ENCODE data around the gene MAST4.
A peak's percentile ranks its signal among the peaks of the same experiment; 100 is the strongest.

Gene MAST4

GRCh38 chr5:66987126-66987525 lies 390.9 kb downstream of the MAST4 start:
- ChIA-PET CTCF (interaction anchor here (0.6 to 1.6 kb wide), 3 partner anchors 18 to 112 kb away, joined by 3 to 4 read pairs (median 3); no protein-coding TSS in a partner anchor), POLR2A (ENCODE audit: low non-redundant PET) (no interaction called here)
- H3K27ac ChIP-seq, result no peak overlapping the region
- no peak for TF ChIP-seq CTCF (conservative IDR thresholded peaks at IDR 0.05; ENCODE audit: low read depth)
- DNase-seq (ENCODE audit: low spot score), result no peak

- no peak for DNase-seq (ENCODE audit: low spot score)
- no peak for TF ChIP-seq CTCF (conservative IDR thresholded peaks at IDR 0.05; ENCODE audit: low read depth)
- ChIA-PET CTCF (interaction anchor here (0.6 to 1.6 kb wide), 9 partner anchors 9 to 1806 kb away, joined by 3 to 4 read pairs (median 3); no protein-coding TSS in a partner anchor), POLR2A (ENCODE audit: low non-redundant PET) (no interaction called here)
- H3K27ac ChIP-seq, result no peak overlapping the region
Measured at GRCh38 chr5:66987540-66987939, 391.3 kb downstream of the MAST4 start.

GRCh38 chr5:66987949-66988838 lies 392.0 kb downstream of the MAST4 start:
- ChIA-PET CTCF (interaction anchor here (0.6 to 1.6 kb wide), 12 partner anchors 10 to 1853 kb away, joined by 3 to 5 read pairs (median 3); no protein-coding TSS in a partner anchor), POLR2A (ENCODE audit: low non-redundant PET) (no interaction called here)
- DNase-seq (ENCODE audit: low spot score), result peak; percentile 64

GRCh38 chr5:66989286-66989685 lies 393.1 kb downstream of the MAST4 start:
- CTCF ChIA-PET, result interaction anchor here (0.7 to 1.7 kb wide), 3 partner anchors 47 to 947 kb away, joined by 3 to 5 read pairs (median 4); no protein-coding TSS in a partner anchor
- DNase-seq (ENCODE audit: low spot score), result no peak
- TF ChIP-seq CTCF (conservative IDR thresholded peaks at IDR 0.05; ENCODE audit: low read depth), result no peak
- no peak overlapping the region for H3K27ac ChIP-seq
- POLR2A ChIA-PET (ENCODE audit: low non-redundant PET), result no interaction called here

More at GRCh38 chr5:66987949-66988838, 392.0 kb downstream of the MAST4 start:
- peak; percentile 93 for TF ChIP-seq CTCF (conservative IDR thresholded peaks at IDR 0.05; ENCODE audit: low read depth)
- H3K27ac ChIP-seq, result no peak overlapping the region

- CTCF ChIA-PET, result interaction anchor here (0.7 to 1.7 kb wide), 3 partner anchors 46 to 946 kb away, joined by 3 to 5 read pairs (median 4); no protein-coding TSS in a partner anchor
Measured at GRCh38 chr5:66989781-66990180, 393.6 kb downstream of the MAST4 start.

More at GRCh38 chr5:66989781-66990180, 393.6 kb downstream of the MAST4 start:
- no peak overlapping the region for H3K27ac ChIP-seq
- POLR2A ChIA-PET (ENCODE audit: low non-redundant PET), result no interaction called here
- DNase-seq (ENCODE audit: low spot score), result no peak
- no peak for TF ChIP-seq CTCF (conservative IDR thresholded peaks at IDR 0.05; ENCODE audit: low read depth)

All from RWPE1 (cell line).